AG20443 (cell line): ENCODE measurements around the gene TMEM101.
"Not testable (repeated sequence)": the region's sequence is repeated elsewhere in the genome, so short reads cannot be mapped to it uniquely, and the experiment has no call there.

Experiments
- DNase-seq: peaks from one replicate; pipeline ENCODE4 v3.0.0; 2012; ENCODE audit warnings: low spot score, mixed read lengths

The TMEM101 gene

GRCh38 chr17:44000141-44000860 is 14.5 kb downstream of the TMEM101 start:
- no peak for DNase-seq

- DNase-seq = no peak
These were observed 15.7 kb downstream of the TMEM101 start for GRCh38 chr17:43999024-43999423.

- DNase-seq = no peak
These were observed 16.2 kb downstream of the TMEM101 start for GRCh38 chr17:43998552-43998951.

- not testable (repeated sequence) for DNase-seq
These were observed 17.6 kb downstream of the TMEM101 start for GRCh38 chr17:43997180-43997579.

- DNase-seq = no peak
These were observed 19.7 kb downstream of the TMEM101 start for GRCh38 chr17:43995150-43995471.

- peak; percentile 88 for DNase-seq
These were observed 20.3 kb downstream of the TMEM101 start for GRCh38 chr17:43994272-43995149.

GRCh38 chr17:43992641-43993040 is 22.1 kb downstream of the TMEM101 start:
- DNase-seq = no peak

- no peak for DNase-seq
These were observed 26.5 kb downstream of the TMEM101 start for GRCh38 chr17:43988301-43988700.

- DNase-seq = no peak
These were observed 27.4 kb downstream of the TMEM101 start for GRCh38 chr17:43987131-43988021.

- no peak for DNase-seq
These were observed 28.4 kb downstream of the TMEM101 start for GRCh38 chr17:43986225-43986981.

GRCh38 chr17:43984521-43984920 is 30.2 kb downstream of the TMEM101 start:
- DNase-seq = no peak

- peak; percentile 40 for DNase-seq
These were observed 31.0 kb downstream of the TMEM101 start for GRCh38 chr17:43983515-43984411.

- DNase-seq = no peak
These were observed 31.6 kb downstream of the TMEM101 start for GRCh38 chr17:43983196-43983514.

- DNase-seq = no peak
These were observed 32.6 kb downstream of the TMEM101 start for GRCh38 chr17:43982171-43982570.

- no peak for DNase-seq
These were observed 35.1 kb downstream of the TMEM101 start for GRCh38 chr17:43979671-43980070.

- no peak for DNase-seq
These were observed 35.8 kb downstream of the TMEM101 start for GRCh38 chr17:43979011-43979410.

- DNase-seq = no peak
These were observed 36.7 kb downstream of the TMEM101 start for GRCh38 chr17:43978078-43978477.

- DNase-seq = no peak
These were observed 37.6 kb downstream of the TMEM101 start for GRCh38 chr17:43976963-43977837.

GRCh38 chr17:43975898-43976297 is 38.9 kb downstream of the TMEM101 start:
- no peak for DNase-seq
